Gastroesophageal sphincter (tissue), 3 donors: Measurements from ENCODE around the gene BMP3.

Source experiments
- CTCF ChIP-seq, 4 experiments: fragments of 200-600 bp in 2 of 4; fragments of 450-650 bp in 2 of 4; sonication (generic) in 1 of 4; IDR thresholded peaks; one replicate each; pipeline ENCODE4 v1.5.1; 2017 to 2019; ENCODE audit warnings: antibody characterized with exemption in 4 of 4, mild to moderate bottlenecking in 2 of 4, moderate library complexity in 2 of 4
- EP300 ChIP-seq: sonication (generic); formaldehyde crosslinking; IDR thresholded peaks from one replicate; pipeline ENCODE4 v1.6.1; 2017; ENCODE audit warnings: antibody characterized with exemption, mild to moderate bottlenecking
- POLR2A ChIP-seq, 2 donors: fragments of 450-650 bp; IDR thresholded peaks; one replicate each; pipeline ENCODE4 v1.6.1; 2017; ENCODE audit warnings: antibody characterized with exemption in 2 of 2, mild to moderate bottlenecking in 2 of 2, moderate library complexity in 1 of 2
- POLR2AphosphoS5 ChIP-seq: sonication (generic); formaldehyde crosslinking; IDR thresholded peaks from one replicate; pipeline ENCODE4 v1.6.1; 2017; ENCODE audit warnings: antibody characterized with exemption

GRCh38 chr4:80986011-80986410, 44.5 kb upstream of the BMP3 start:
- TF ChIP-seq CTCF (IDR thresholded peaks at IDR 0.05) (no peak), POLR2AphosphoS5 (no peak), POLR2A (IDR thresholded peaks at IDR 0.05) (no peak), EP300 (no peak)
